HG03457 (cell line): ENCODE data around the gene CHRNB4.
"Not testable (repeated sequence)": the region's sequence is repeated elsewhere in the genome, so short reads cannot be mapped to it uniquely, and the experiment has no call there.

Source experiments
- ATAC-seq: cut with Tn5 transposase; IDR thresholded peaks from one replicate; pipeline ENCODE4 v1.9.1; 2021; ENCODE audit warnings: moderate number of reproducible peaks; ENCODE audit not compliant: unreplicated experiment

Gene CHRNB4

DNA sequence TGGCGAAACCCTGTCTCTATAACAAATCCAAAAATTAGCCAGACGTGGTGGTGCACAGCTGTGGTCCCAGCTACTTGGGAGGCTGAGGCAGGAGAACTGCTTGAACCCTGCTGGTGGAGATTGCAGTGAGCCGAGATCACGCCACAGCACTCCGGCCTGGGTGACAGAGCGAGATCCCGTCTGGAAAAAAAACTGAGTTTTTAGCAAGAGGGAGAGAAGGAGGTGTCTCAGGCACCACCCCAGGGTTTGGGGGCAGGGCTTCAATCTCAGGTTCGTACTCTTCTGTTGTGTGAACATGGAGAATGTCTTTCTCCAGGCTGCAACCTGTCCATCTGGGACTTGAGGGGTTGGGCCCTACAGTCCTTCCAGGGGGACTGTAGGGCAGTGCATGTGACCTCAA, 22.9 kb downstream of the CHRNB4 start:
- no peak for ATAC-seq

- no peak for ATAC-seq
Measured at GRCh38 chr15:78617516-78617915, 23.5 kb downstream of the CHRNB4 start.

DNA sequence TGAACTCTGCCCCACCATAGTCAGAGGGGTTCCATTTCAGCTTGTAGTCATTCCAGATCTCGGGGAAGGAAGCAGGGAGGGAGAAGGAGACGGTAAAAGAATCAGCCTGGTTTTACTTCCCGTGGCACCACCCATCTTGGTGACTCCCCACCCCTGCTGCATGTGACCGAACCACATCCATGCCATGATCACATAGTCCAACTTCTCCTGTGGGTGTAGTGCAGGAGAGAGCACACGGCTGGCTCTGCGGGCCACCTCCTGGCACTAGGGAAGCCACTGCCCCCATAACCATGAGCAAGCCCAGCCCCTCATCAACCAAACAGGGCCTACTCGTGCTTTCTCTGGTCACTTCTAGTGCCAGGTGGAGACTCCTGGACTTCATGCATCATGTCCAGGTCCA, 23.9 kb downstream of the CHRNB4 start:
- ATAC-seq: no peak

- ATAC-seq: no peak
Measured at GRCh38 chr15:78616506-78616905, 24.5 kb downstream of the CHRNB4 start.

GRCh38 chr15:78615151-78615589, 25.8 kb downstream of the CHRNB4 start:
- no peak for ATAC-seq

- ATAC-seq: no peak
Measured at GRCh38 chr15:78614021-78614420, 27.0 kb downstream of the CHRNB4 start.

GRCh38 chr15:78609551-78609950, 31.5 kb downstream of the CHRNB4 start:
- not testable (repeated sequence) for ATAC-seq

- ATAC-seq: no peak
Measured at GRCh38 chr15:78605680-78606079, 35.3 kb downstream of the CHRNB4 start.

DNA sequence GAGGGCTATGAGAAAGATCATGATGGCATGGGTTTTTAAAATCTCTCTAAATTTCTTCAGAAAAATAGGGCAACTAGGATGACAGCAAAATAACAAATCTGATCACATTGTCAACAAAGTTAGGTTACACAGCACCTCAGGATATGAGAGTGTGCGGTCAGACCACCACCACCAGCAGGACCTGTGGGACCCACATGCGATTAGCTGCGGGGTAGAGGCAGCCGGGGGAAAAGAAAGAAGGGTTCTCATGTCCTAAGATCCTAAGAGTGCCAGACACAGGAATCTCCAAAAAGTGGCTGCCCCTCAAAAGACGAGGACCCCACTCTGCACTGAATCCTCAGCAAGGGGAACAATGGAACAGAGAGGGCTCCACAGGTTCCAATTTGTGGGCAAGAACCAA, 35.8 kb downstream of the CHRNB4 start:
- no peak for ATAC-seq

DNA sequence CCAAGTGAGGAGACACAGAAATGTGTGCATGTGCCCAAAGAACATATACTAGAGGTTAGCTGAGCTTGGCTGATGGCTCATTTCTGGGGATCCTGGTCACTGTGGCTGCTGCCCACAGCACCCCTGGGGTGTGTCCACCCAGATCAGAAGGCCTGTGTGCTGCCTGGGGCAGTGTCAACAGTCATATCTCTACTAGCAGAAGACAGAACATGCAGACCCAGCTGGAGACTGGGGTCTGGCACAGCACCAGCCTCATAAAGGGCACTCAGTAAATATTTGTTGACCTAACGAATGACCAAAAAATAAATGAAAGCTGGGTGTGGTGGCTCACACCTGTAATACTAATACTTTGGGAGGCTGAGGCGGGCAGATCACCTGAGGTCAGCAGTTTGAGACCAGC, 36.6 kb downstream of the CHRNB4 start:
- ATAC-seq: no peak

GRCh38 chr15:78603467-78603866, 37.5 kb downstream of the CHRNB4 start:
- ATAC-seq: no peak

DNA sequence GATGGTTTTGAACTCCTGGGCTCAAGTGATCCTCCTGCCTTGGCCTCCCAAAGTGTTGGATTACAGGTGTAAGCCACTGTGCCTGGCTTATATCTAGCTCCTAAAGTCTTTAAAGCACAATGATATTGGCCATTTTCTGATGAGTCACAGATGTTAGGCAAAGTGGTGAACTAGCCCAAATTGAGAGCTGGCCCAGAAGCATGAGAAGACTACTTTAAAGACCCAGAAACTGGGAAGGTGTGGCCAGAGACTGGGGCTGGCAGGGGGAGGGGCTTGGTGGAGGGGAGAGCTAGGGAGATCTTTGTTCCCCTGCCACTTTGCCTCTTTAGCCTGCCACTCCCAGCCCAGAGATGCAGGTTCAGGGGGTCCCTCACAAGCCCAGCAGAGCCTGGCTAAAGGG, 41.8 kb downstream of the CHRNB4 start:
- no peak for ATAC-seq

- ATAC-seq: no peak
Measured at GRCh38 chr15:78598348-78598747, 42.7 kb downstream of the CHRNB4 start.

GRCh38 chr15:78597583-78597982, 43.4 kb downstream of the CHRNB4 start:
- no peak for ATAC-seq

GRCh38 chr15:78574944-78575343, 66.1 kb downstream of the CHRNB4 start:
- ATAC-seq: no peak
